ENCODE results near the gene SETD6. TPM values are rescaled to one million over a fixed set of nuclear protein-coding genes. Genes with fewer than 3 reads are reported as not detected.

The SETD6 gene
- polyA plus RNA-seq, 1 of the 3 experiments (the other 2 are of a cell fraction) = 17.2 TPM

DNA sequence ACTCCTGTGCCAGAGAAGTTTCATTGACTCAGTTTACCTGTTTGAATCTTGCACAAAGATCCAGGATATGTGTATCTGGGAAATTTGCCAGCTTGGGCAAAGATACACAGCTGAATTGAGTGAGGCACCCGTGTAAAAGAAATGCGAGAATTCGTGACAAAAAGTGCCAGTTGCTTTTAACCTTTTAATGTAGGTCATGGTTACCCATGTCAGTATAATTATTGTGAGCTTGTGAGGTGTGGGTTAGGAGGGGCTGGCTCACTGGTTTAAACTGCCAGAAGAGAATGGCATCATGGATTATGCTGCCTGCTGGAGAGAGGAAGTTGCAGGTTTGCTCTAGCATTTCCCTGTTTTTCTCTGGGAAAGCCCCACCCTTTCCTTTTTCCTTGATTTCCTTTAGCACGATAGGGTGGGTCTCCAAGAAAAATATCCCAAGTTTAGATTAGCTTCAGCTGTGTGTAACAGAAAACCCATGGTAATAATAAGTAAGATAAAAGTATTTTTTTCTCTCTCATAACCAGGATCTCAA lies 40.2 kb upstream of the SETD6 start:
- no peak for DNase-seq
- POLR2A ChIA-PET = no interaction called here
- CTCF ChIA-PET = interaction anchor here (1.1 to 6.8 kb wide), 4 partner anchors 13 to 138 kb away, joined by 3 to 34 read pairs (median 12); no protein-coding TSS in a partner anchor
- WGBS (ENCODE audit: low lambda C conversion rate) = 75% methylated on average over 4 of the region's 4 CpGs
- Histone ChIP-seq H3K9ac (no peak overlapping the region), H3K4me2 (no peak overlapping the region), H3K4me3 (ENCODE audit: low read depth in 2 of 2, low read length in 1 of 2) (no peak overlapping the region), H3F3A (replicated peaks; ENCODE audit: insufficient read depth) (peaks cover 3% of the 10 kb centered on the region), H3K27me3 (ENCODE audit: insufficient read depth) (no peaks in the 10 kb centered on the region), H4K20me1 (ENCODE audit: insufficient read depth) (no peaks in the 10 kb centered on the region), H2AFZ (ENCODE audit: low read depth) (no peak overlapping the region), H3K27ac (ENCODE audit: low read depth in 2 of 2, low read length in 1 of 2) (no peak overlapping the region), H3K36me3 (replicated peaks in 1 of 2; ENCODE audit: control insufficient read depth in 1 of 2, insufficient read depth in 2 of 2, low read length in 1 of 2) (no peaks in the 10 kb centered on the region), H3K9me3 (no peaks in the 10 kb centered on the region), H3K79me2 (ENCODE audit: insufficient read depth) (no peaks in the 10 kb centered on the region), H3K9me2 (no peaks in the 10 kb centered on the region), H3K4me1 (ENCODE audit: control insufficient read depth in 1 of 2, insufficient read depth in 2 of 2, low read depth in 1 of 2, low read length in 1 of 2) (no peaks in the 10 kb centered on the region; a peak in 1 of 4 replicates)
- TF ChIP-seq TCF12 (IDR thresholded peaks at IDR 0.05) (no peak), SIN3A (IDR thresholded peaks at IDR 0.05; ENCODE audit: borderline replicate concordance, low read depth, low read length) (no peak), SMC3 (IDR thresholded peaks at IDR 0.05; ENCODE audit: low read depth, low read length) (no peak), EZH2phosphoT487 (IDR thresholded peaks at IDR 0.05; ENCODE audit: borderline replicate concordance, low read depth) (no peak), YY1 (IDR thresholded peaks at IDR 0.05; ENCODE audit: low read depth) (no peak), GATA2 (CRISPR knock-in tag; IDR thresholded peaks at IDR 0.05) (no peak), MXI1 (IDR thresholded peaks at IDR 0.05; ENCODE audit: low read depth, low read length) (no peak), CHD2 (IDR thresholded peaks at IDR 0.05; ENCODE audit: low read length, partially characterized antibody) (no peak), RAD21 (IDR thresholded peaks at IDR 0.05; ENCODE audit: low read length) (no peak), NFIC (IDR thresholded peaks at IDR 0.05; ENCODE audit: borderline replicate concordance) (no peak), NRF1 (IDR thresholded peaks at IDR 0.05; ENCODE audit: low read depth, low read length) (no peak), FOXM1 (IDR thresholded peaks at IDR 0.05; ENCODE audit: low read depth) (no peak), FOSL2 (IDR thresholded peaks at IDR 0.05; ENCODE audit: borderline replicate concordance, low read depth) (no peak), MEF2A (IDR thresholded peaks at IDR 0.05; ENCODE audit: borderline replicate concordance, low read depth) (no peak), EP300 (IDR thresholded peaks at IDR 0.05; ENCODE audit: borderline replicate concordance in 1 of 2, low read depth in 1 of 2, low read length in 1 of 2) (no peak)
- TF ChIP-seq, protein P1, sequence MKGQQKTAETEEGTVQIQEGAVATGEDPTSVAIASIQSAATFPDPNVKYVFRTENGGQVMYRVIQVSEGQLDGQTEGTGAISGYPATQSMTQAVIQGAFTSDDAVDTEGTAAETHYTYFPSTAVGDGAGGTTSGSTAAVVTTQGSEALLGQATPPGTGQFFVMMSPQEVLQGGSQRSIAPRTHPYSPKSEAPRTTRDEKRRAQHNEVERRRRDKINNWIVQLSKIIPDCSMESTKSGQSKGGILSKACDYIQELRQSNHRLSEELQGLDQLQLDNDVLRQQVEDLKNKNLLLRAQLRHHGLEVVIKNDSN (IDR thresholded peaks at IDR 0.05; ENCODE audit: borderline replicate concordance, low read depth) = no peak
- TF ChIP-seq, protein P2, sequence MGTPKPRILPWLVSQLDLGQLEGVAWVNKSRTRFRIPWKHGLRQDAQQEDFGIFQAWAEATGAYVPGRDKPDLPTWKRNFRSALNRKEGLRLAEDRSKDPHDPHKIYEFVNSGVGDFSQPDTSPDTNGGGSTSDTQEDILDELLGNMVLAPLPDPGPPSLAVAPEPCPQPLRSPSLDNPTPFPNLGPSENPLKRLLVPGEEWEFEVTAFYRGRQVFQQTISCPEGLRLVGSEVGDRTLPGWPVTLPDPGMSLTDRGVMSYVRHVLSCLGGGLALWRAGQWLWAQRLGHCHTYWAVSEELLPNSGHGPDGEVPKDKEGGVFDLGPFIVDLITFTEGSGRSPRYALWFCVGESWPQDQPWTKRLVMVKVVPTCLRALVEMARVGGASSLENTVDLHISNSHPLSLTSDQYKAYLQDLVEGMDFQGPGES (IDR thresholded peaks at IDR 0.05; ENCODE audit: low read depth, low read length) = no peak
- TF ChIP-seq, protein P3, sequence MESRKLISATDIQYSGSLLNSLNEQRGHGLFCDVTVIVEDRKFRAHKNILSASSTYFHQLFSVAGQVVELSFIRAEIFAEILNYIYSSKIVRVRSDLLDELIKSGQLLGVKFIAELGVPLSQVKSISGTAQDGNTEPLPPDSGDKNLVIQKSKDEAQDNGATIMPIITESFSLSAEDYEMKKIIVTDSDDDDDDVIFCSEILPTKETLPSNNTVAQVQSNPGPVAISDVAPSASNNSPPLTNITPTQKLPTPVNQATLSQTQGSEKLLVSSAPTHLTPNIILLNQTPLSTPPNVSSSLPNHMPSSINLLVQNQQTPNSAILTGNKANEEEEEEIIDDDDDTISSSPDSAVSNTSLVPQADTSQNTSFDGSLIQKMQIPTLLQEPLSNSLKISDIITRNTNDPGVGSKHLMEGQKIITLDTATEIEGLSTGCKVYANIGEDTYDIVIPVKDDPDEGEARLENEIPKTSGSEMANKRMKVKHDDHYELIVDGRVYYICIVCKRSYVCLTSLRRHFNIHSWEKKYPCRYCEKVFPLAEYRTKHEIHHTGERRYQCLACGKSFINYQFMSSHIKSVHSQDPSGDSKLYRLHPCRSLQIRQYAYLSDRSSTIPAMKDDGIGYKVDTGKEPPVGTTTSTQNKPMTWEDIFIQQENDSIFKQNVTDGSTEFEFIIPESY (IDR thresholded peaks at IDR 0.05; ENCODE audit: borderline replicate concordance, low read depth) = no peak
- TF ChIP-seq, protein P4, sequence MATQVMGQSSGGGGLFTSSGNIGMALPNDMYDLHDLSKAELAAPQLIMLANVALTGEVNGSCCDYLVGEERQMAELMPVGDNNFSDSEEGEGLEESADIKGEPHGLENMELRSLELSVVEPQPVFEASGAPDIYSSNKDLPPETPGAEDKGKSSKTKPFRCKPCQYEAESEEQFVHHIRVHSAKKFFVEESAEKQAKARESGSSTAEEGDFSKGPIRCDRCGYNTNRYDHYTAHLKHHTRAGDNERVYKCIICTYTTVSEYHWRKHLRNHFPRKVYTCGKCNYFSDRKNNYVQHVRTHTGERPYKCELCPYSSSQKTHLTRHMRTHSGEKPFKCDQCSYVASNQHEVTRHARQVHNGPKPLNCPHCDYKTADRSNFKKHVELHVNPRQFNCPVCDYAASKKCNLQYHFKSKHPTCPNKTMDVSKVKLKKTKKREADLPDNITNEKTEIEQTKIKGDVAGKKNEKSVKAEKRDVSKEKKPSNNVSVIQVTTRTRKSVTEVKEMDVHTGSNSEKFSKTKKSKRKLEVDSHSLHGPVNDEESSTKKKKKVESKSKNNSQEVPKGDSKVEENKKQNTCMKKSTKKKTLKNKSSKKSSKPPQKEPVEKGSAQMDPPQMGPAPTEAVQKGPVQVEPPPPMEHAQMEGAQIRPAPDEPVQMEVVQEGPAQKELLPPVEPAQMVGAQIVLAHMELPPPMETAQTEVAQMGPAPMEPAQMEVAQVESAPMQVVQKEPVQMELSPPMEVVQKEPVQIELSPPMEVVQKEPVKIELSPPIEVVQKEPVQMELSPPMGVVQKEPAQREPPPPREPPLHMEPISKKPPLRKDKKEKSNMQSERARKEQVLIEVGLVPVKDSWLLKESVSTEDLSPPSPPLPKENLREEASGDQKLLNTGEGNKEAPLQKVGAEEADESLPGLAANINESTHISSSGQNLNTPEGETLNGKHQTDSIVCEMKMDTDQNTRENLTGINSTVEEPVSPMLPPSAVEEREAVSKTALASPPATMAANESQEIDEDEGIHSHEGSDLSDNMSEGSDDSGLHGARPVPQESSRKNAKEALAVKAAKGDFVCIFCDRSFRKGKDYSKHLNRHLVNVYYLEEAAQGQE (IDR thresholded peaks at IDR 0.05; ENCODE audit: low read depth, low read length) = no peak
- TF ChIP-seq, protein P5, sequence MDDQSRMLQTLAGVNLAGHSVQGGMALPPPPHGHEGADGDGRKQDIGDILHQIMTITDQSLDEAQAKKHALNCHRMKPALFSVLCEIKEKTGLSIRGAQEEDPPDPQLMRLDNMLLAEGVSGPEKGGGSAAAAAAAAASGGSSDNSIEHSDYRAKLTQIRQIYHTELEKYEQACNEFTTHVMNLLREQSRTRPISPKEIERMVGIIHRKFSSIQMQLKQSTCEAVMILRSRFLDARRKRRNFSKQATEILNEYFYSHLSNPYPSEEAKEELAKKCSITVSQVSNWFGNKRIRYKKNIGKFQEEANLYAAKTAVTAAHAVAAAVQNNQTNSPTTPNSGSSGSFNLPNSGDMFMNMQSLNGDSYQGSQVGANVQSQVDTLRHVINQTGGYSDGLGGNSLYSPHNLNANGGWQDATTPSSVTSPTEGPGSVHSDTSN (IDR thresholded peaks at IDR 0.05) = no peak
